NCI-H146 treated with DMSO at 0.1 percent for 48 hours (cell line): Measurements from ENCODE around the gene HADHA.

Source experiments
- DNase-seq: peaks from one replicate; lab custom pipeline; 2025; ENCODE audit not compliant: unreplicated experiment; lab: John Stamatoyannopoulos, UW

Gene HADHA

GRCh38 chr2:26245810-26246209 lies 1.4 kb upstream of the HADHA start:
- DNase-seq = no peak

- DNase-seq = peak; percentile 33
These were observed 850 bp upstream of the HADHA start for GRCh38 chr2:26245231-26245732.

- DNase-seq = peak; percentile 3
These were observed 743 bp downstream of the HADHA start for GRCh38 chr2:26243470-26244308.

- no peak for DNase-seq
These were observed 2.5 kb downstream of the HADHA start for GRCh38 chr2:26241928-26242436.

GRCh38 chr2:26238311-26238958 lies 6.0 kb downstream of the HADHA start:
- DNase-seq = no peak

GRCh38 chr2:26237868-26238267 lies 6.6 kb downstream of the HADHA start:
- no peak for DNase-seq

- no peak for DNase-seq
These were observed 9.3 kb downstream of the HADHA start for GRCh38 chr2:26235089-26235488.

- DNase-seq = no peak
These were observed 13.6 kb downstream of the HADHA start for GRCh38 chr2:26230806-26231205.

GRCh38 chr2:26229595-26229994 lies 14.8 kb downstream of the HADHA start:
- DNase-seq = no peak

- DNase-seq = no peak
These were observed 20.3 kb downstream of the HADHA start for GRCh38 chr2:26224095-26224494.

- DNase-seq = no peak
These were observed 21.4 kb downstream of the HADHA start for GRCh38 chr2:26223018-26223417.

- no peak for DNase-seq
These were observed 26.7 kb downstream of the HADHA start for GRCh38 chr2:26217720-26218119.

- no peak for DNase-seq
These were observed 27.8 kb downstream of the HADHA start for GRCh38 chr2:26216587-26216986.

GRCh38 chr2:26215833-26216232 lies 28.6 kb downstream of the HADHA start:
- no peak for DNase-seq

- DNase-seq = no peak
These were observed 29.7 kb downstream of the HADHA start for GRCh38 chr2:26214759-26215158.

- no peak for DNase-seq
These were observed 32.4 kb downstream of the HADHA start for GRCh38 chr2:26212011-26212410.

GRCh38 chr2:26203906-26204305 lies 40.5 kb downstream of the HADHA start:
- no peak for DNase-seq

- DNase-seq = no peak
These were observed 41.4 kb downstream of the HADHA start for GRCh38 chr2:26202981-26203490.

GRCh38 chr2:26197516-26197915 lies 46.9 kb downstream of the HADHA start:
- DNase-seq = no peak

- no peak for DNase-seq
These were observed 47.6 kb downstream of the HADHA start for GRCh38 chr2:26196683-26197418.
